Measurements from ENCODE around the gene CCNI2.

- no peak for TF ChIP-seq POLR2A (IDR thresholded peaks at IDR 0.05)
- no peak for TF ChIP-seq CTCF (IDR thresholded peaks at IDR 0.05)
- no peak for TF ChIP-seq POLR2AphosphoS5 (IDR thresholded peaks at IDR 0.05)
These were observed 30.9 kb downstream of the CCNI2 start for GRCh38 chr5:132778129-132778528.
